ENCODE measurements around the gene CNTLN.
"Not testable (repeated sequence)": the region's sequence is repeated elsewhere in the genome, so short reads cannot be mapped to it uniquely, and the experiment has no call there.

CNTLN gene

GRCh38 chr9:17246770-17247169 lies 111.9 kb downstream of the CNTLN start:
- Histone ChIP-seq H3K27me3 (ENCODE audit: insufficient read depth, poor library complexity, severe bottlenecking) (no peaks in the 10 kb centered on the region), H3K27ac (replicated peaks) (no peak overlapping the region), H3K4me3 (replicated peaks; ENCODE audit: insufficient read depth, low read length) (no peak overlapping the region)
- no peak for DNase-seq (ENCODE audit: low read depth in 1 of 2, low spot score in 1 of 2)
- no peak for TF ChIP-seq POLR2AphosphoS5 (IDR thresholded peaks at IDR 0.05; ENCODE audit: low read depth)
- no peak for TF ChIP-seq CTCF (IDR thresholded peaks at IDR 0.05; ENCODE audit: insufficient read depth, low read length)
- no peak for TF ChIP-seq REST (IDR thresholded peaks at IDR 0.05; ENCODE audit: insufficient replicate concordance, low read depth)
- TF ChIP-seq SPI1 (IDR thresholded peaks at IDR 0.05; ENCODE audit: borderline replicate concordance, low read depth), result no peak
- no peak for TF ChIP-seq GABPA (IDR thresholded peaks at IDR 0.05; ENCODE audit: low read depth)

- TF ChIP-seq GABPA (IDR thresholded peaks at IDR 0.05; ENCODE audit: low read depth) (no peak), CTCF (IDR thresholded peaks at IDR 0.05; ENCODE audit: insufficient read depth, low read length) (no peak), POLR2AphosphoS5 (IDR thresholded peaks at IDR 0.05; ENCODE audit: low read depth) (no peak), REST (IDR thresholded peaks at IDR 0.05; ENCODE audit: insufficient replicate concordance, low read depth) (no peak), SPI1 (IDR thresholded peaks at IDR 0.05; ENCODE audit: borderline replicate concordance, low read depth) (no peak)
- DNase-seq (ENCODE audit: low read depth in 1 of 2, low spot score in 1 of 2), result no peak
- no peak overlapping the region for H3K27ac ChIP-seq (replicated peaks)
- no peak overlapping the region for H3K4me3 ChIP-seq (replicated peaks; ENCODE audit: insufficient read depth, low read length)
- H3K27me3 ChIP-seq (ENCODE audit: insufficient read depth, poor library complexity, severe bottlenecking), result no peaks in the 10 kb centered on the region
Observed at GRCh38 chr9:17251100-17251499, 116.3 kb downstream of the CNTLN start.

GRCh38 chr9:17268531-17269188 lies 133.8 kb downstream of the CNTLN start:
- not testable (repeated sequence) for H3K27ac ChIP-seq (replicated peaks); H3K27me3 ChIP-seq (ENCODE audit: insufficient read depth, poor library complexity, severe bottlenecking); H3K4me3 ChIP-seq (replicated peaks; ENCODE audit: insufficient read depth, low read length); DNase-seq (ENCODE audit: low read depth in 1 of 2, low spot score in 1 of 2)

GRCh38 chr9:17269799-17270198 lies 135.0 kb downstream of the CNTLN start:
- no peak overlapping the region for H3K4me3 ChIP-seq (replicated peaks; ENCODE audit: insufficient read depth, low read length)
- no peak overlapping the region for H3K27ac ChIP-seq (replicated peaks)
- no peak for DNase-seq (ENCODE audit: low read depth in 1 of 2, low spot score in 1 of 2)
- TF ChIP-seq SPI1 (IDR thresholded peaks at IDR 0.05; ENCODE audit: borderline replicate concordance, low read depth) (no peak), GABPA (IDR thresholded peaks at IDR 0.05; ENCODE audit: low read depth) (no peak), REST (IDR thresholded peaks at IDR 0.05; ENCODE audit: insufficient replicate concordance, low read depth) (no peak), CTCF (IDR thresholded peaks at IDR 0.05; ENCODE audit: insufficient read depth, low read length) (no peak), POLR2AphosphoS5 (IDR thresholded peaks at IDR 0.05; ENCODE audit: low read depth) (no peak)
- H3K27me3 ChIP-seq (ENCODE audit: insufficient read depth, poor library complexity, severe bottlenecking), result no peaks in the 10 kb centered on the region
